ENCODE measurements around the gene SPATA18.

DNA sequence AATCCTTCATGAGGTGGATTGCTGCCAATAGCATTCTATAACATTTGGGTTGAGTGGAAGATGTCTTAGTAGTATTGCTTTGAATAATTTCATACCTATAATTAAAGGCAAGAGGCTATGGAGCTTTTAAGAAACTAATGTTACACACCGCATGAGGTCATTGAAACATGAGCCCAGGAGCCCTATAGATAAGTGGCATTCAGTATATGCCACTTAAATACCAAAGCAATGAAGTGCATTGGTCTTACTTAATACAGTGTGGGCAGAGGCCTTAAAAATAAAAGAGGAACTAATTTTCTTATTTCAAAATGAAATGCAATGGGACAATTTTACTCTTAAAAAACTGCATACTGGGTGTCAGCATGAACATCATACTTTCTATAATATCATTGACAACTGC, 47.5 kb downstream of the SPATA18 start:
- no peak for TF ChIP-seq EZH2 (IDR thresholded peaks at IDR 0.05; ENCODE audit: insufficient read depth, poor library complexity, severe bottlenecking)
- TF ChIP-seq EZH2phosphoT487 (IDR thresholded peaks at IDR 0.05; ENCODE audit: insufficient read depth, low read depth), result no peak

Data from GM23248 (cell line).